PC-3 (cell line): ENCODE measurements around the gene OTUD6A. TPM values are rescaled to one million over a fixed set of nuclear protein-coding genes. Genes with fewer than 3 reads are reported as not detected.

ENCODE experiments used
- ATAC-seq: fragments of 200-7000 bp; cut with Tn5 transposase; 2 replicates; pipeline ENCODE4 v1.9.1; 2020; ENCODE audit warnings: mild to moderate bottlenecking, moderate library complexity
- BruUV-seq: library from RNA; stranded (reverse); fragments of 400-500 nt; replicated peaks from 2 replicates; lab custom pipeline; 2021; lab: Mats Ljungman, UMichigan
- CTCF ChIA-PET: fragments of 300-600 bp; sonication (Branson Sonifier 250); formaldehyde crosslinking; loops from one replicate; lab custom pipeline; 2022; ENCODE audit warnings: antibody characterized with exemption; lab: Charles Lee
- POLR2A ChIA-PET: fragments of 300-600 bp; sonication (Branson Sonifier 250); formaldehyde crosslinking; loops from one replicate; lab custom pipeline; 2022; ENCODE audit warnings: antibody characterized with exemption; ENCODE audit not compliant: unreplicated experiment; lab: Charles Lee
- DNase-seq: peaks from one replicate; pipeline ENCODE4 v3.0.0-alpha.2; 2015
- H2AFZ ChIP-seq: fragments of 300-600 bp; sonication (generic); 2 replicates; pipeline ENCODE4 v1.6.0; 2016; ENCODE audit warnings: antibody characterized with exemption, low read length
- H3F3A ChIP-seq: fragments of 300-600 bp; sonication (generic); one replicate; pipeline ENCODE4 v1.6.0; 2017; ENCODE audit warnings: antibody characterized with exemption, low read length, control low read depth, mild to moderate bottlenecking; ENCODE audit not compliant: unreplicated experiment
- H3K27ac ChIP-seq: fragments of 300-600 bp; sonication (generic); 2 replicates; pipeline ENCODE4 v1.5.1; 2016; ENCODE audit warnings: mild to moderate bottlenecking, low read length
- H3K27me3 ChIP-seq: fragments of 300-600 bp; sonication (generic); 2 replicates; pipeline ENCODE4 v1.6.1; 2016; ENCODE audit warnings: low read length, mixed read lengths
- H3K36me3 ChIP-seq: fragments of 300-600 bp; sonication (generic); 2 replicates; pipeline ENCODE4 v1.6.1; 2016; ENCODE audit warnings: low read depth, mixed run types, low read length, mixed read lengths
- H3K4me1 ChIP-seq: fragments of 300-600 bp; sonication (generic); 2 replicates; pipeline ENCODE4 v1.5.1; 2016; ENCODE audit warnings: low read length; ENCODE audit not compliant: insufficient read depth
- H3K4me2 ChIP-seq: fragments of 300-600 bp; sonication (generic); 2 replicates; pipeline ENCODE4 v1.6.0; 2016; ENCODE audit warnings: low read length
- H3K4me3 ChIP-seq: fragments of 300-600 bp; sonication (generic); 2 replicates; pipeline ENCODE4 v1.5.1; 2016; ENCODE audit warnings: mild to moderate bottlenecking, low read length, mixed read lengths
- H3K79me2 ChIP-seq: fragments of 300-600 bp; sonication (generic); 2 replicates; pipeline ENCODE4 v1.6.1; 2017; ENCODE audit warnings: low read length, mixed read lengths
- H3K9ac ChIP-seq: fragments of 300-600 bp; sonication (generic); 2 replicates; pipeline ENCODE4 v1.6.0; 2016; ENCODE audit warnings: mild to moderate bottlenecking, low read length
- H3K9me2 ChIP-seq: fragments of 300-600 bp; sonication (generic); replicated peaks from 2 replicates; pipeline ENCODE4 v1.6.1; 2016; ENCODE audit warnings: mixed run types, low read length, mixed read lengths
- H3K9me3 ChIP-seq: fragments of 300-600 bp; sonication (generic); 2 replicates; pipeline ENCODE4 v1.6.1; 2016; ENCODE audit warnings: low read length, mixed read lengths
- H4K20me1 ChIP-seq: fragments of 300-600 bp; sonication (generic); 2 replicates; pipeline ENCODE4 v1.6.1; 2016; ENCODE audit warnings: low read length, mixed read lengths
- CTCF ChIP-seq: fragments of 300-600 bp; sonication (generic); conservative IDR thresholded peaks from 2 replicates; pipeline ENCODE4 v1.5.1; 2017; ENCODE audit warnings: antibody characterized with exemption, low read depth, mild to moderate bottlenecking, low read length
- EZH2 ChIP-seq: fragments of 300-600 bp; sonication (generic); IDR thresholded peaks from one replicate; pipeline ENCODE4 v1.6.1; 2017; ENCODE audit warnings: antibody characterized with exemption, mild to moderate bottlenecking, low read length; ENCODE audit not compliant: unreplicated experiment
- EZH2phosphoT487 ChIP-seq: fragments of 300-600 bp; sonication (generic); IDR thresholded peaks from 2 replicates; pipeline ENCODE4 v1.6.1; 2018; ENCODE audit warnings: mild to moderate bottlenecking, antibody characterized with exemption, low read length, borderline replicate concordance
- intact Hi-C: fragments of 100-400 bp; cut with micrococcal nuclease; formaldehyde crosslinking; loops from 2 replicates; pipeline ENCODE4 v1.9.0; 2023
- total RNA-seq: library from RNA; depleted of rRNA; stranded (reverse); fragments of >200 nt; gene quantifications from 2 replicates; pipeline ENCODE4 v1.2.3, GENCODE V29; 2014

The OTUD6A gene
- total RNA-seq, 1 experiment from 2014 or later = not detected

- Histone ChIP-seq H3K79me2 (no peaks in the 10 kb centered on the region), H3K9me3 (no peaks in the 10 kb centered on the region), H3F3A (no peaks in the 10 kb centered on the region), H4K20me1 (no peaks in the 10 kb centered on the region), H3K27me3 (peaks cover 6% of the 10 kb centered on the region), H3K9me2 (no peaks in the 10 kb centered on the region), H2AFZ (no peak overlapping the region), H3K4me3 (no peak overlapping the region), H3K4me1 (no peaks in the 10 kb centered on the region), H3K9ac (no peak overlapping the region), H3K27ac (no peak overlapping the region), H3K36me3 (no peaks in the 10 kb centered on the region), H3K4me2 (no peak overlapping the region)
- ChIA-PET POLR2A (no interaction called here), CTCF (no interaction called here)
- BruUV-seq = no TSS peak
- DNase-seq (no peak), ATAC-seq (no peak)
- intact Hi-C loops = no loop called here
- TF ChIP-seq CTCF (no peak), EZH2phosphoT487 (no peak), EZH2 (no peak)
Observed at GRCh38 chrX:70013466-70014381, 48.5 kb upstream of the OTUD6A start.

DNA sequence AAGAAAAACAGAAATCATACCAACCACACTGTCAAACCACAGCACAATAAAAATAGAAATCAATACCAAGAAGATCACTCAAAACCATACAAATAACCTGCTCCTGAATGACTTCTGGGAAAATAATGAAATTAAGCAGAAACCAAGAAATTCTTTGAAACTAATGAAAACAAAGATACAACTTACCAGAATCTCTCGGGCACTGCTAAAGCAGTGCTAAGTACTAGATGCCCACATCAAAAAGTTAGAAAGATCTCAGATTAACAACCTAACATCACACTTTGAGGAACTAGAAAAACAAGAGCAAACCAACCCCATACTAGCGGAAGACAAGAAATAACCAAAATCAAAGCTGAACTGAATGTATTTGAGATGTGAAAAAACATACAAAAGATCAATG is 45.7 kb upstream of the OTUD6A start:
- no peak overlapping the region for H3K9ac ChIP-seq
- no peaks in the 10 kb centered on the region for H3K36me3 ChIP-seq
- H3K4me3 ChIP-seq = no peak overlapping the region
- DNase-seq = no peak
- no peaks in the 10 kb centered on the region for H4K20me1 ChIP-seq
- no peak overlapping the region for H3K27ac ChIP-seq
- intact Hi-C loops = no loop called here
- H3K9me3 ChIP-seq = no peaks in the 10 kb centered on the region
- no TSS peak for BruUV-seq
- TF ChIP-seq CTCF = no peak
- TF ChIP-seq EZH2phosphoT487 = no peak
- no peak for TF ChIP-seq EZH2
- ChIA-PET CTCF (no interaction called here), POLR2A (no interaction called here)
- ATAC-seq = no peak
- H3K27me3 ChIP-seq = peaks cover 6% of the 10 kb centered on the region
- no peaks in the 10 kb centered on the region for H3K4me1 ChIP-seq
- H3K9me2 ChIP-seq = no peaks in the 10 kb centered on the region
- no peak overlapping the region for H3K4me2 ChIP-seq
- no peaks in the 10 kb centered on the region for H3K79me2 ChIP-seq
- H2AFZ ChIP-seq = no peak overlapping the region
- H3F3A ChIP-seq = no peaks in the 10 kb centered on the region

DNA sequence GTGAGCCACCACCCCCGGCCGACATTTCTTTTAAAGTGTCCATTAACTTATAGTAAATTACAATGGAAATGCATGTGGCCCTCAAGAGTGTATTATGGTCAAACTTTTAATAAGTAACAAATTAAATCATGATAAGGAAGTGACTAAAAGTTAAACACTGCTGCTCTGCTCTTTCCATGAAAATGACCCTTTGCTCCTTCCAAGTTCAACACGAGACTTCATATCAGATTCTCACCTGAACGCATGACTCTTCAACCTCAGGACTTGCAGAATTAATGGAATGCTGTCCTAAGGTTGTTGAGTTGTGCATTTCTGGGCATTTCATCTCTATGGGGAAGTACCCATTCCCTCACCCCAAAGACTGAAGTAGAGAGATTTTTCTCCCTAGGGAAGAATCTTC is 39.6 kb upstream of the OTUD6A start:
- ChIA-PET CTCF (no interaction called here), POLR2A (no interaction called here)
- H3K9ac ChIP-seq = no peak overlapping the region
- BruUV-seq = no TSS peak
- H3K9me2 ChIP-seq = no peaks in the 10 kb centered on the region
- H3K4me3 ChIP-seq = no peak overlapping the region
- TF ChIP-seq EZH2phosphoT487 = no peak
- no peak for TF ChIP-seq EZH2
- no peak for TF ChIP-seq CTCF
- DNase-seq = no peak
- no peaks in the 10 kb centered on the region for H3F3A ChIP-seq
- H4K20me1 ChIP-seq = no peaks in the 10 kb centered on the region
- H3K27ac ChIP-seq = no peak overlapping the region
- intact Hi-C loops = no loop called here
- H3K79me2 ChIP-seq = no peaks in the 10 kb centered on the region
- no peak for ATAC-seq
- no peaks in the 10 kb centered on the region for H3K27me3 ChIP-seq
- no peak overlapping the region for H2AFZ ChIP-seq
- no peaks in the 10 kb centered on the region for H3K36me3 ChIP-seq
- H3K9me3 ChIP-seq = no peaks in the 10 kb centered on the region
- H3K4me2 ChIP-seq = no peak overlapping the region
- H3K4me1 ChIP-seq = no peaks in the 10 kb centered on the region
